Midbrain (tissue), 1 donor: ENCODE measurements around the gene PNKP.

Source experiments
- DNase-seq: peaks from one replicate; lab custom pipeline; 2025; lab: John Stamatoyannopoulos, UW

PNKP gene

GRCh38 chr19:49876422-49877019, 9.1 kb upstream of the PNKP start:
- peak; percentile 98 for DNase-seq

DNA sequence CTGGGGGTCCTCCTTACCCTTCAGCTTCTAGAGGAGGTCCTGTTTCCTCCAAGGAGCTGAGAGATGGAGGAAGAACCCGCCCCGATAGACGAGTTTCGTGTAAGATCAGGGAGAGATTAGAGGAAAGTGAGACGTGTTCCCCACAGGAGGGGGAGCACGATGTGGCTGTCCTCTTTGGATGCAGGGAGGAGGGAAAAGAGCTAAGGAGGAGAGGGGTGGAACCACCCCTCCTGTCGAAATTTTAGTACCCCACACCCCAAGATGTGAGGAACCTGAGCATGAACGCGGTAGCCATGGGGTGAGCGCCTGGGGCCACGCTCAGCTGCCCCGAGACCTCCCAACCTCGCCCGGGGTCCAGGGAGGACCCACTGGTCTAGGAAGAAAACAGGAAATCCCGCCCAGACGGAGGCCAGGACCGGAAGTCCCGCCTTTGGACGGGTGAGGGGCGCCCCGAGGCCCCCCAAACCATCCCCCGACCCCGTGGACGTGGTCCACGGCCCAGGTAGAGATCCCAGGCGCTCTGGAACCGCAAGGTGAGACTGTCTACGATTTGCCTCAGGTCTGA, 8.6 kb upstream of the PNKP start:
- DNase-seq = peak; percentile 63

DNA sequence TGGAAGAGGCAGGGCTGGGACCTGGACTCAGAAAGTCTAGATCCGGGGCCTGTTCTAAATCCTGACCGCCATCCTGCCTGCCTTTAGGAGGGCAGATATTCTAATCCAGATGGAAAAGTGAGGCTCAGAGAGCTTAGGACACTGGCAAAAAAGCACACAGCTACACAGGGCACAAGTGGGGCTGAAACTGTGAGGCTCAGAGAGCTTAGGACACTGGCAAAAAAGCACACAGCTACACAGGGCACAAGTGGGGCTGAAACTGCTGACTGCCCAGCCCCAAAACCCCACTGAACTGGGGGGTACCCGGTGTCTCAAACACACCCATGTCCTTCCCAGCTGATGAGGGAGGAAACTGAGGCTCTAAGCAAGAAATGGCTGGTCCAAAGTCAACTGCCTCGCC, 7.8 kb upstream of the PNKP start:
- no peak for DNase-seq

DNA sequence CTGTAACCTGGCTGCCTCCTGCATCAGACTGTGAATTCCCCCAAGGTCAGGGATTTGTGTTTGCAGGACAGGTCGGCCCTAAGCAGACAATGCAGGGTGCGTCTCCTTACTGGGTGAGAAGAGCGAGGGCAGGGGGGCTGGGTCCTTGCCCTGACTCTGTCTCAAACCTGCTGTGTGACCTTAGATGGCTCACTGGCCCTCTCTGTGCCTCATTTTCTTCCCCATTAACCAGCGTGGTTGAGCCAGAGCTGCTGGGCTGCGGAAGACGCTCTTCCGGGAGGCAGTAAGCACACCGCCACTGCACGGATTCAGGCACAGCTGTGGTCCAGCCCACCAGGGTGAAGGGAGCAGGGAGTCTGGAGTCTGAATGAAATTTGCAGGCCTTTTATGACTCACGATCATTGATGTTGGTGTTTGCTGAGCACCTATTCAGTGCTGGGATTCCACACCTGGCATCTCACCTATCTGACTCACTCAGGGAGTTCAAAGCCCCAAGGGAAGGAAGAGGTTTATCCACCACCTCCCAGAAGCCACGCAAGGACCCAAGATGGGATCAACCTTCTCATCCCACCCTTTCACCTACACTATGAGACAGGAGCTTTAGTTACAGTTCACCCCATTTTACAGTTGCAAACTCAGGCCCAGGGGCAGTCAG, 7.3 kb upstream of the PNKP start:
- DNase-seq = no peak

- no peak for DNase-seq
Measured at GRCh38 chr19:49873834-49874233, 6.5 kb upstream of the PNKP start.

GRCh38 chr19:49873129-49873521, 5.7 kb upstream of the PNKP start:
- DNase-seq = no peak

- DNase-seq = no peak
Measured at GRCh38 chr19:49872245-49873128, 5.1 kb upstream of the PNKP start.

DNA sequence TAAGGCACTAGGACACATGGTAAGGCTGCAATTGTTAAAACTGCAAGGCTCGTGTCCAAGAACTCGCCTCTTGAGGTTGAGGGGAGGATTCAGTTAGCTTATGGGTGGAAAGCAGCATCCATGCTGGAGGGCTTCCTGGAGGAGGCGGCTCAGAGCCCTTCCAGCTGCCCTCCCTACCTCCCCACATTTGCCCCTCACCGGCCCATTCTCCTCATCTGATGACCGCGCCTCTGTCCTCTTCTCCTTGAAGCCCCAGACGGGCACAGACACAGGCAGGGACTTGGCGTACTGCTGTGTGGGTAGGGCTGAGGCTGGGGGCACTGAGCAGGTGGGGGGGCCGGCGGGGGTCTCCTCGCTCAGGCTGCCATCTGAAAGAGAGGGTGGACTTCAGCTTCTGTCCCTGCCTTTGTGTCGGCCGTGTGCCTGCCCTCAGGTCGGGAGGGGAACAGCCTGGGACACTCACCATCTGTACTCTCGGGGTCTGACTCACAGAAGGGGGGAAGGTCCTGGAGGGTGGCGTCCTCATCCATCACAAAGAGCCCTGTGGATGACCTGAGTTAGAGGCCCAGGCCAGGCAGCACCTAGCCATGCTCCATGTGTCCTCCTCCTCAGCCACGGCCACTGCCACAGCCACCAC, 4.1 kb upstream of the PNKP start:
- no peak for DNase-seq

- DNase-seq = no peak
Measured at GRCh38 chr19:49870309-49870901, 3.0 kb upstream of the PNKP start.

GRCh38 chr19:49869484-49870308, 2.3 kb upstream of the PNKP start:
- peak; percentile 100 for DNase-seq

DNA sequence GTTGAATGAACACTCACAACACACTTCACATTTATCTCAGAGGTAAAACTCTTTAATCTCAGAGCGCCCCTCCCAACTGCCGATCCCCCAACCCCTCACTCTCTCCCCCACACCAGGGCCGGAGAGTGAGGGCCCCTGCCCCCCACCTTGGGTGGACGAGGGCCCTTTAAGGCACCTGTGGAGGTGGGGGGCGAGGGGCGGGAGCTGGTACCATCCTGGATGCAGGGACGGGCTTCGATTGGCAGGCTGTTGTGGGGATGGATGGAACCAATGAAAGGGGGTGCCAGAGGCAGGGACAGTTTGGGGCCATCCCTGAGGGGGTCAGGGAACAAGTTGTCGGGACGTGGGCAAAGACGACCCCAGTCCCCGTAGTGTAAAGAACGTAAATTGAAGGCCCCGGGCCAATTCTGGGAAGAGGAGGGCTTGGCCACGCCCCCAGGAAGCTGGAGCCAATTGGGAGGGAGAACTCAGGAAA, 1.7 kb upstream of the PNKP start:
- no peak for DNase-seq

GRCh38 chr19:49864890-49865289, 2.5 kb downstream of the PNKP start:
- DNase-seq = no peak

GRCh38 chr19:49863935-49864320, 3.4 kb downstream of the PNKP start:
- DNase-seq = no peak

GRCh38 chr19:49863254-49863934, 4.0 kb downstream of the PNKP start:
- DNase-seq = no peak

DNA sequence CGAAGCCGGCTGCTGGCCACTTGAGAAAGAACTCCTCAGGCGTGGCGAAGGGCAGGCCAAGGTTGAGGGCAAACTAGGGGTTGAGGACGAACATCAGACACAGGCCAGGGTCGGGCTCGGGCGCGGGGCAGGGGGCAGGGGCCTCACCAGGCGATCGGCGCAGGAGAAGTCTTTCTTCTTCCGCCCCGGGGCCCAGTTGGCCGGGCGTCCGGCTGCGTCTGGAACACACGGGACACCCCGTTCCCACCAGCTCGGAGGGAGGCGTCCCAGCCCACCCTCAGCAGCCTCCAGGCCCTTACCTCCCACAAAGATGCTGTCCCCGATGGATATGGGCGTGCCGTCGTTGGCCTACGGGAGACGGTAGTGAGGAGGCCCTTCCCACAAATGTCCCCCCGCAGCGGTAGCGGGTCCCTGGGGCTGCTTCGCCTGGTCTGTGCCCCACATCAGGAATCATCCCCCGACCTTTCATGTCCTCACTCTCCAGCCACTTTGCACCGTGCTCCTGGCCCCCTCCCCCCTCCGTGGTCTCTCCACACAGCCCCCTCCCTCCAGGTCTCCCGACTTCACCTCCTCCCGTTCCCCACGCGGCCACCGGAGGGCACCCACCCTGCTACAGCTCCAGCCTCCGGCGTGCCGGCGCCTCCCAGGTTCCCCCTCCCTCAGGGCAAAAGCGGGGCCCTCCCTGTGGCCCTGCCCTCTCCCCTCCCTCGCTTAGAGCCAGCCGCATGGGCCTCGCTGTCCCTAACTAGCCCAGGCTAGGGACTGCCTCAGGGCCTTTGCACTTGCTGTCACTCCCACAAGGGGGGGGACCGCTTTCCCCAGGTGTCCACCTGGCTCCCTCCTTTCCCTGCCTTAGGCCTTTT, 4.8 kb downstream of the PNKP start:
- no peak for DNase-seq

- no peak for DNase-seq
Measured at GRCh38 chr19:49861541-49862378, 5.6 kb downstream of the PNKP start.

DNA sequence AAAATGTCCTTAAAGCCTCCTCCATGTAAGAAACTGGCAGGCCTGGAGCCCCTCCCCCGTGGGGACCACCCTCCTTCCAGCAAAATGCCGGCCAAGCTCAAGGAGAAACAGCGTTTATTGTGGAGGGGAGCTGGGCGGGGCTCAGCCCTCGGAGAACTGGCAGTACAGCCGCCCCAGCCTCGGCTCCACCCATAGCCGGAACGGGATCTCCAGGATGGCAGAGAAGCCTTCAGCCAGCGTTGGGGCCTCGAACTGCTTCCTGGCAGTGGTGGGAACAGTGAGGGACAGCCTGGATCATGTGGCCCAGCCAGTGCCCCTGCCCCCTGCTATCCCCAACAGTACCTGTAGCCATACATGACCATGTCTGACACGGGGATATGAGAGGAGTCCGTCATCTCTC, 6.3 kb downstream of the PNKP start:
- DNase-seq = peak; percentile 6

- no peak for DNase-seq
Measured at GRCh38 chr19:49860336-49861102, 6.9 kb downstream of the PNKP start.
